SK-N-SH (cell line): ENCODE measurements around the gene ERCC2. TPM values are rescaled to one million over a fixed set of nuclear protein-coding genes. Genes with fewer than 3 reads are reported as not detected.

ENCODE experiments used
- CTCF ChIA-PET: fragments of 300-600, 350-600 bp; formaldehyde crosslinking; extraction: SDS; loops from one replicate; lab custom pipeline; 2021; lab: Yijun Ruan, JAX
- POLR2A ChIA-PET: fragments of 350-600 bp; sonication (Branson Sonifier 250); formaldehyde crosslinking; extraction: SDS; loops from one replicate; lab custom pipeline; 2020; ENCODE audit warnings: antibody characterized with exemption, inconsistent platforms; lab: Yijun Ruan, JAX
- DNase-seq: peaks from one replicate; pipeline ENCODE4 v3.0.0; 2012
- H2AFZ ChIP-seq: fragments of 200-600 bp; sonication (generic); 2 replicates; pipeline ENCODE4 v1.8.1; 2016; ENCODE audit warnings: antibody characterized with exemption, mild to moderate bottlenecking, low read depth
- H3F3A ChIP-seq: fragments of 200-600 bp; sonication (generic); replicated peaks from 2 replicates; pipeline ENCODE3; 2016; ENCODE audit warnings: antibody characterized with exemption, mild to moderate bottlenecking; ENCODE audit not compliant: insufficient read depth
- H3K27ac ChIP-seq, 2 experiments: fragments of 200-500 bp in 1 of 2; fragments of 200-600 bp in 1 of 2; sonication (Bioruptor generic) in 1 of 2; sonication (generic), shearing (Covaris generic) in 1 of 2; 2 replicates each; pipeline versions ENCODE4 v1.5.1 to v1.6.1; 2014 to 2016; ENCODE audit warnings: low read depth in 2 of 2, inconsistent platforms in 1 of 2, low read length in 1 of 2, mild to moderate bottlenecking in 1 of 2, mixed read lengths in 1 of 2
- H3K27me3 ChIP-seq: fragments of 200-600 bp; sonication (generic), shearing (Covaris generic); 2 replicates; pipeline ENCODE4 v1.6.1; 2016; ENCODE audit warnings: mixed run types; ENCODE audit not compliant: insufficient read depth
- H3K36me3 ChIP-seq, 2 experiments: fragments of 200-500 bp in 1 of 2; fragments of 200-600 bp in 1 of 2; sonication (Bioruptor generic) in 1 of 2; sonication (generic) in 1 of 2; replicated peaks in 1 of 2; 2 replicates each; pipeline versions ENCODE3 to v1.5.1; 2014 to 2016; ENCODE audit warnings: low read length in 1 of 2, mild to moderate bottlenecking in 1 of 2; ENCODE audit not compliant: insufficient read depth in 2 of 2, control insufficient read depth in 1 of 2
- H3K4me1 ChIP-seq, 2 experiments: fragments of 200-500 bp in 1 of 2; fragments of 200-600 bp in 1 of 2; sonication (Bioruptor generic) in 1 of 2; sonication (generic), shearing (Covaris generic) in 1 of 2; 2 replicates each; pipeline versions ENCODE4 v1.5.1 to v1.6.1; 2014 to 2016; ENCODE audit warnings: low read depth in 1 of 2, low read length in 1 of 2, mixed run types in 1 of 2; ENCODE audit not compliant: insufficient read depth in 2 of 2, control insufficient read depth in 1 of 2
- H3K4me2 ChIP-seq: fragments of 200-600 bp; sonication (generic), shearing (Covaris generic); 2 replicates; pipeline ENCODE4 v1.6.1; 2017; ENCODE audit warnings: mixed run types
- H3K4me3 ChIP-seq, 2 experiments: fragments of 200-500 bp in 1 of 2; fragments of 200-600 bp in 1 of 2; sonication (Bioruptor generic) in 1 of 2; sonication (generic), shearing (Covaris generic) in 1 of 2; 2 replicates each; pipeline versions ENCODE4 v1.5.1 to v1.8.1; 2014 to 2016; ENCODE audit warnings: low read depth in 2 of 2, inconsistent platforms in 1 of 2, low read length in 1 of 2, mild to moderate bottlenecking in 1 of 2, mixed read lengths in 1 of 2, moderate library complexity in 1 of 2
- H3K79me2 ChIP-seq: fragments of 200-600 bp; sonication (generic); 2 replicates; pipeline ENCODE4 v1.8.1; 2017; ENCODE audit warnings: mild to moderate bottlenecking; ENCODE audit not compliant: insufficient read depth
- H3K9ac ChIP-seq: fragments of 200-600 bp; sonication (generic); 2 replicates; pipeline ENCODE4 v1.6.1; 2017; ENCODE audit warnings: mixed run types
- H3K9me2 ChIP-seq: fragments of 200-600 bp; sonication (generic); 2 replicates; pipeline ENCODE4 v1.6.1; 2017; ENCODE audit warnings: mixed run types
- H3K9me3 ChIP-seq: fragments of 200-600 bp; sonication (generic); 2 replicates; pipeline ENCODE4 v1.6.1; 2017; ENCODE audit warnings: mixed run types, mild to moderate bottlenecking, moderate library complexity
- H4K20me1 ChIP-seq: fragments of 200-600 bp; sonication (generic); 2 replicates; pipeline ENCODE4 v1.6.1; 2017; ENCODE audit warnings: mild to moderate bottlenecking, mixed run types; ENCODE audit not compliant: insufficient read depth
- CHD2 ChIP-seq: fragments of 150-350 bp; IDR thresholded peaks from 2 replicates; pipeline ENCODE4 v1.6.1; 2018; ENCODE audit warnings: low read length; ENCODE audit not compliant: partially characterized antibody
- ELF1 ChIP-seq: IDR thresholded peaks from 2 replicates; pipeline ENCODE4 v1.4.0; 2012
- EP300 ChIP-seq, 2 experiments: IDR thresholded peaks; 2 replicates each; pipeline versions ENCODE4 v1.4.0 to v1.6.1; 2012; ENCODE audit warnings: borderline replicate concordance in 1 of 2, low read depth in 1 of 2, low read length in 1 of 2
- FOSL2 ChIP-seq: IDR thresholded peaks from 2 replicates; pipeline ENCODE4 v1.4.0; 2012; ENCODE audit warnings: low read depth, mild to moderate bottlenecking, moderate library complexity, borderline replicate concordance
- FOXM1 ChIP-seq: IDR thresholded peaks from 2 replicates; pipeline ENCODE4 v1.4.0; 2012; ENCODE audit warnings: low read depth, mild to moderate bottlenecking
- IRF3 ChIP-seq: fragments of 150-350 bp; IDR thresholded peaks from 2 replicates; pipeline ENCODE4 v1.6.1; 2016; ENCODE audit warnings: mild to moderate bottlenecking, low read depth, low read length
- MXI1 ChIP-seq: IDR thresholded peaks from 2 replicates; pipeline ENCODE4 v1.6.1; 2012; ENCODE audit warnings: mild to moderate bottlenecking, low read depth, low read length, improper control_type of control experiment
- NFIC ChIP-seq: IDR thresholded peaks from 2 replicates; pipeline ENCODE4 v1.4.0; 2012; ENCODE audit warnings: borderline replicate concordance
- NRF1 ChIP-seq: IDR thresholded peaks from 2 replicates; pipeline ENCODE4 v1.6.1; 2012; ENCODE audit warnings: low read depth, mild to moderate bottlenecking, low read length
- POLR2AphosphoS5 ChIP-seq: IDR thresholded peaks from 2 replicates; pipeline ENCODE4 v1.6.1; 2012; ENCODE audit warnings: low read depth, low read length
- RAD21 ChIP-seq: IDR thresholded peaks from 2 replicates; pipeline ENCODE4 v1.6.1; 2012; ENCODE audit warnings: mild to moderate bottlenecking, low read length
- RCOR1 ChIP-seq: fragments of 150-350 bp; IDR thresholded peaks from 2 replicates; pipeline ENCODE4 v1.6.1; 2017; ENCODE audit warnings: antibody characterized with exemption, low read length
- SIN3A ChIP-seq: IDR thresholded peaks from 2 replicates; pipeline ENCODE4 v1.6.1; 2012; ENCODE audit warnings: low read depth, mild to moderate bottlenecking, low read length, moderate library complexity, borderline replicate concordance
- TCF12 ChIP-seq: IDR thresholded peaks from 2 replicates; pipeline ENCODE4 v1.4.0; 2012
- TEAD4 ChIP-seq: IDR thresholded peaks from 2 replicates; pipeline ENCODE4 v1.4.0; 2012; ENCODE audit warnings: mild to moderate bottlenecking, borderline replicate concordance; ENCODE audit not compliant: insufficient read depth
- WGBS: methylation state at CpG from one replicate; pipeline ENCODE4 v1.1.6; 2017; ENCODE audit warnings: low lambda C conversion rate; 5-methylcytosine and 5-hydroxymethylcytosine counted together
- polyA plus RNA-seq, 3 experiments: library from polyadenylated mRNA; depleted of rRNA; stranded (reverse); fragments of >200 nt; gene quantifications; 2 replicates each; pipeline ENCODE4 v1.2.3, GENCODE V29; 2012
- TF ChIP-seq, protein P1 (sequence below): fragments of 150-350 bp; IDR thresholded peaks from 2 replicates; pipeline ENCODE4 v1.6.1; 2017; ENCODE audit warnings: antibody characterized with exemption, low read length, low read depth, borderline replicate concordance
- TF ChIP-seq, protein P2 (sequence below): IDR thresholded peaks from 2 replicates; pipeline ENCODE4 v1.4.0; 2012; ENCODE audit warnings: low read depth, borderline replicate concordance

ERCC2 gene
- polyA plus RNA-seq, 1 of the 3 experiments (the other 2 are of a cell fraction) = 72.8 TPM

DNA sequence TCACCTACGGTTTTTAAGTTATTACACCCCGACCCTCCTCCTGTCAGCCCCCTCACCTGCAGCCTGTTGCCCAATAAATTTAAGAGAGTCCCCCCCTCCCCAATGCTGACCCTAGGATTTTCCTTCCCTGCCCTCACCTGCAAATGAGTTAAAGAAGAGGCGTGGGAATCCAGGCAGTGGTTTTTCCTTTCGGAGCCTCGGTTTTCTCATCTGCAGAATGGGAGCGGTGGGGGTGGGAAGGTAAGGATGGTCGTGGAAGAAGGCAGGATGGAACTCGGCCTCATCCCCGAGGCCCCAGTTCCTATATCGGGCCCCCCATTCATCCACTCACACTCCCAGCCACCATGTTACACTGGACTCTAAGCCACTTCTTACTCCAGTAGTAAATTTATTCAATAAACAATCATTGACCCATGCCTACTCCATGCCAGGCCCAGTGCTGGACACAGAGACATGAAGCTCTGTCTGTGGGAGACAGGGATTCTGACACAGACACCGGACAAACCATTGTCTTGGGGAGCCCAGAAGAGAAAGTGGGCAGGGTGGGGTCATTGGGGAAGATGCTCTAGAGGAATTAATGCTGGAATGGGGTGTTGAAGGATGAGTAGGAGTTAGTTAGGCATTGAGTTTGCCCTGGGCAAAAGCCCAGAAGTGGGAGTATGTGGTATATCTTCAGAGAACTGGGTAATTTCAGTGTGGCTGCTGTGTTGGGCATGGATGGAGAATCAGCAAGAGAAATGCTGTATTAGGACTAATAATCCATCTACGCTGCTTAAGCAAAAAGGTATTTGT is 66.9 kb downstream of the ERCC2 start:
- no peak for TF ChIP-seq SIN3A
- no peak for TF ChIP-seq RCOR1
- TF ChIP-seq TCF12 = no peak
- TF ChIP-seq FOXM1 = no peak
- TF ChIP-seq, protein P1, sequence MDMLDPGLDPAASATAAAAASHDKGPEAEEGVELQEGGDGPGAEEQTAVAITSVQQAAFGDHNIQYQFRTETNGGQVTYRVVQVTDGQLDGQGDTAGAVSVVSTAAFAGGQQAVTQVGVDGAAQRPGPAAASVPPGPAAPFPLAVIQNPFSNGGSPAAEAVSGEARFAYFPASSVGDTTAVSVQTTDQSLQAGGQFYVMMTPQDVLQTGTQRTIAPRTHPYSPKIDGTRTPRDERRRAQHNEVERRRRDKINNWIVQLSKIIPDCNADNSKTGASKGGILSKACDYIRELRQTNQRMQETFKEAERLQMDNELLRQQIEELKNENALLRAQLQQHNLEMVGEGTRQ = no peak
- TF ChIP-seq POLR2AphosphoS5 = no peak
- TF ChIP-seq NRF1 = no peak
- TF ChIP-seq EP300 (IDR thresholded peaks at IDR 0.05; ENCODE audit: borderline replicate concordance in 1 of 2, low read depth in 1 of 2, low read length in 1 of 2) = no peak
- TF ChIP-seq NFIC = no peak
- no peak for TF ChIP-seq MXI1
- TF ChIP-seq FOSL2 = no peak
- no peak for TF ChIP-seq RAD21
- TF ChIP-seq, protein P2, sequence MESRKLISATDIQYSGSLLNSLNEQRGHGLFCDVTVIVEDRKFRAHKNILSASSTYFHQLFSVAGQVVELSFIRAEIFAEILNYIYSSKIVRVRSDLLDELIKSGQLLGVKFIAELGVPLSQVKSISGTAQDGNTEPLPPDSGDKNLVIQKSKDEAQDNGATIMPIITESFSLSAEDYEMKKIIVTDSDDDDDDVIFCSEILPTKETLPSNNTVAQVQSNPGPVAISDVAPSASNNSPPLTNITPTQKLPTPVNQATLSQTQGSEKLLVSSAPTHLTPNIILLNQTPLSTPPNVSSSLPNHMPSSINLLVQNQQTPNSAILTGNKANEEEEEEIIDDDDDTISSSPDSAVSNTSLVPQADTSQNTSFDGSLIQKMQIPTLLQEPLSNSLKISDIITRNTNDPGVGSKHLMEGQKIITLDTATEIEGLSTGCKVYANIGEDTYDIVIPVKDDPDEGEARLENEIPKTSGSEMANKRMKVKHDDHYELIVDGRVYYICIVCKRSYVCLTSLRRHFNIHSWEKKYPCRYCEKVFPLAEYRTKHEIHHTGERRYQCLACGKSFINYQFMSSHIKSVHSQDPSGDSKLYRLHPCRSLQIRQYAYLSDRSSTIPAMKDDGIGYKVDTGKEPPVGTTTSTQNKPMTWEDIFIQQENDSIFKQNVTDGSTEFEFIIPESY = no peak
- TF ChIP-seq IRF3 = no peak
- no peak for TF ChIP-seq ELF1
- no peak for TF ChIP-seq TEAD4
- TF ChIP-seq CHD2 = no peak
- 81% methylated on average over 12 of the region's 12 CpGs for WGBS

More for the DNA sequence above, 66.9 kb downstream of the ERCC2 start:
- H3K36me3 ChIP-seq = no peaks in the 10 kb centered on the region
- no peaks in the 10 kb centered on the region for H3K27me3 ChIP-seq
- H3K9ac ChIP-seq = no peak overlapping the region
- no peaks in the 10 kb centered on the region for H3K9me2 ChIP-seq
- H3K4me2 ChIP-seq = no peak overlapping the region
- ChIA-PET CTCF (no interaction called here), POLR2A (no interaction called here)
- H3K4me3 ChIP-seq = no peak overlapping the region
- DNase-seq = no peak
- peaks cover 7% of the 10 kb centered on the region for H3F3A ChIP-seq
- H3K9me3 ChIP-seq = no peaks in the 10 kb centered on the region
- no peaks in the 10 kb centered on the region for H3K79me2 ChIP-seq
- H2AFZ ChIP-seq = no peak overlapping the region
- peaks cover 0 to 7% of the 10 kb centered on the region in 2 experiments; a peak in 1 of 4 replicates for H3K4me1 ChIP-seq
- H4K20me1 ChIP-seq = no peaks in the 10 kb centered on the region
- H3K27ac ChIP-seq = no peak overlapping the region
